GM08714 (cell line): ENCODE measurements around the gene RD3L.
"Not testable (repeated sequence)": the region's sequence is repeated elsewhere in the genome, so short reads cannot be mapped to it uniquely, and the experiment has no call there.

Experiments used
- H3K4me3 ChIP-seq: fragments of 200-500 bp; sonication (Bioruptor generic); 2 replicates; pipeline ENCODE4 v1.5.1; 2014; ENCODE audit warnings: mild to moderate bottlenecking, low read length, inconsistent platforms
- ZNF274 ChIP-seq: IDR thresholded peaks from 2 replicates; pipeline ENCODE4 v1.6.1; 2012; ENCODE audit warnings: mild to moderate bottlenecking, low read depth, low read length

The RD3L gene

GRCh38 chr14:103941973-103942736 lies at the start of gene RD3L:
RD3L (minus strand) TSS chr14:103942529; CDS start chr14:103941695, 834 bp downstream.
- no peak for TF ChIP-seq ZNF274
- no peak within 1 kb of the TSS for H3K4me3 ChIP-seq

DNA sequence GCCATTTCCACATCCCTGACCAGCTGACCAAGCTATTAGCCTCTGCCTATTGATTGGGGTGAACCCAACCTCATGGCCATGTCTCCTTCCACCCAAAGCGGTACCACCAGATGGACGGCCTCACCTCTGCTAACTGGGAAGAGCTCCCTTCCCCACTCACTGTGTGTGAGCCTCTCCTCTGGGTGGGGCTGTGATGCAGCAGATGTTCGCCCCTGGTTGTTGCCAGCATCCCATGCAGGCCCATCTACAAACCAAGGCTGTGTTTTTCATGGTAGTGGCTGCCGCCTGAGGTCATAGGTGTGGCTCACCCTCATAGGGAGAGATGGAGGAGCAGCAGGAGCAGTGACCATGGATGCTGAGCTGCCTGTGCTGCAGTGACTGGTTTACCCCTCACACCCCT lies 47.6 kb upstream of the RD3L start:
- no peak overlapping the region for H3K4me3 ChIP-seq
- TF ChIP-seq ZNF274 = no peak

DNA sequence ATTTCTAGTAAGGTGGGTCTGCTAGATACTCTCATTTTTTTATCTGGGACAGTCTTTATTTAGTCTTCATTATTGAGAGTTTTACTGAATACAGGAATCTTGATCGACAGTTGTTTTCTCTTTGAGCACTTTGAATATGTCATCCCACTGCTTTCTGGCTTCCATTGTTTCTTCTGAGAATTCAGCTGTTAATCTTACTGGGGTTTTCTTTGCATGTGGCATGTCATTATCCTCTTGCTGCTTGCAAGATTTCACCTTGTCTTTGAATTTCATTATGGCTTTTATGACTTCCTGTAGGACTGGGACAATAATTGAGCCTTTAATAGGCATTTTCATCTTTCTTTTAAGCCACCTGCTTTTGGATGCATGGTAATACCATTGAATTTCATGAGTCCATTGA lies 46.7 kb upstream of the RD3L start:
- no peak for TF ChIP-seq ZNF274
- no peak overlapping the region for H3K4me3 ChIP-seq

DNA sequence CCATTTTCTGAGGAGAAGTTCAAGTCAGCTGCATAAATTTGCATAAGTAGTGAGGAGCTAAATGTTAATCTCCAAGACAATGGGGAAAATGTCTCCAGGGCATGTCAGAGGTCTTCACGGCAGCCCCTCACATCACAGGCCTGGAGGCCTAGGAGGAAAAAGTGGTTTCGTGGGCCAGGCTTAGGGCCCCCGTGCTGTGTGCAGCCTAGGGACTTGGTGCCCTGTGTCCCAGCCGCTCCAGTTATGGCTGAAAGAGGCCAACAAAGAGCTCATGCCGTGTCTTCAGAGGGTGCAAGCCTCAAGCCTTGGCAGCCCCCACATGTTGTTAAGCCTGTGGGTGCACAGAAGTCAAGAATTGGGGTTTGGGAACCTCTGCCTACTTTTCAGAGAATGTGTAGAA lies 41.9 kb upstream of the RD3L start:
- no peak overlapping the region for H3K4me3 ChIP-seq
- no peak for TF ChIP-seq ZNF274

DNA sequence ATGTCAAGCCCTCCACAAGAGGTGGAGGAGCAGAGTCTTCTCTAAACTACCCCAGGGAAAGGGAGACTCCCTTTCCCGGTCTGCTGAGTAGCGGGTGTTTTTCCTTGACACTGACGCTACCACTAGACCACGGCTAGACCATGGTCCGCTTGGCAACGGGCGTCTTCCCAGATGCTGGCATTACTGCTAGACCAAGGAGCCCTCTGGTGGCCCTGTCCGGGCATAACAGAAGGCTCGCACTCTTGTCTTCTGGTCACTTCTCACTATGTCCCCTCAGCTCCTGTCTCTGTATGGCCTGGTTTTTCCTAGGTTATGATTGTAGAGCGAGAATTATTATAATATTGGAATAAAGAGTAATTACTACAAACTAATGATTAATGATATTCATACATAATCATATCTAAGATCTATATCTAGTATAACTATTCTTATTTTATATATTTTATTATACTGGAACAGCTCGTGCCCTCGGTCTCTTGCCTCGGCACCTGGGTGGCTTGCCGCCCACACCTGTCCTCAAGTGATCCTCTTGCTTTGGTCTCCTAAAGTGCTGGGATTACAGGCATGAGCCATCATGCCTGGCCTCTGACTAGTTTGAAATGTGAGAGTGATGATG lies 38.4 kb upstream of the RD3L start:
- not testable (repeated sequence) for H3K4me3 ChIP-seq

DNA sequence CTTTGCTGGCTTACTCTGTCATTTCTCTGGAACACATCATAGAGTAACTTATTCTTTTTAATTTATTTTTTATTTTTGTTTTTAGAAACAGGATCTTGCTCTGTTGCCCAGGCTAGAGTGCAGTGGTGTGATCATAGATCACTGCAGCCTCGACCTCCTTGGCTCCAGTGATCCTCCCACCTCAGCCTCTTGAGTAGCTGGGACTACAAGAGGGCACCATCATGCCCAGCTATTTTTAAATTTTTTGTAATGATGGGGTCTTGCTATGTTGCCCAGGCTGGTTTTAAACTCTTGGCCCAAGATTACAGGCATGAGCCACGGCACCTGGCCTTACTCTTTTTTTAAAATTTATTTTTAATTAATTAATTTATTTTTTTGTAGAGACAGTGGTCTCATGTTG lies 32.2 kb upstream of the RD3L start:
- no peak overlapping the region for H3K4me3 ChIP-seq
- TF ChIP-seq ZNF274 = no peak

DNA sequence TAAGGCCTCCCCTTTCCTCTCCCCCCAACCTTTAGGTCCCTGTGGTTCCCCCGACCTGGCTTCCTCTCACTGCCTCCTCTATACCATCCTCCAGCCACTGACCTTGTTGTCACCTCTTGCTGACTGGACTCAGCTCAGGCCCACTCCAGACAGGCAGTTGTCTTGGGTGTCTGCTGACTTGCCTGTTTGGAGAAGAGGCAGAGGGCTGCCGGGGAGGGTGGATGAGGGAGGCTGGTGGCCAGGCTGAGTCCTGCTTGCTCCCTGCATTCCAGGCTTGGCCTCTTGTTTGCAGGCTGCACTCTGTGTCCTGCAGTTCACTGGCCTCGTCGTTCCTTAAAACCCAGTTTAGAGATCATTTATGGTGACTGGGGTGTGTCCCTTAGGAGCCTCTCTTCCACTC lies 31.0 kb upstream of the RD3L start:
- TF ChIP-seq ZNF274 = no peak
- no peak overlapping the region for H3K4me3 ChIP-seq

DNA sequence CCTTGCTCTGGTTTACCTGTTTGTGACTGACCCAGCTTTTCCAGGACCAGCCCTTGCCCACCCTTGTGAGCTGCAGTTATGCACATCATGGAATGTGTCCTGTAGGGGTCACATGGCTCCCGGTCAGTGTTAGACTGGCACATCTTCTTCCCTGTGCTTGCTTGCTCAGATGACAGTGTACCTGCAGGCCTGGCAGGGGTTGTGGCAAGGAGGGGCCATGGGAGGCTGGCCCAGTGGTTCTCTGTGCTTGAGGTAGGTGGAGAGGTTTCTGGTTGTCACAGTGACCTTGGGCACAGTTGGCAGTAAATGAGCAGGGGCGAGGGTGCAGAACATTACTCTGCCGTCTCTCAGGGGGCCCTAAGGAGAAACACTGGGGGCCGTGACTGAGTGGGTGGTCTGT lies 27.6 kb upstream of the RD3L start:
- H3K4me3 ChIP-seq = no peak overlapping the region
- no peak for TF ChIP-seq ZNF274

DNA sequence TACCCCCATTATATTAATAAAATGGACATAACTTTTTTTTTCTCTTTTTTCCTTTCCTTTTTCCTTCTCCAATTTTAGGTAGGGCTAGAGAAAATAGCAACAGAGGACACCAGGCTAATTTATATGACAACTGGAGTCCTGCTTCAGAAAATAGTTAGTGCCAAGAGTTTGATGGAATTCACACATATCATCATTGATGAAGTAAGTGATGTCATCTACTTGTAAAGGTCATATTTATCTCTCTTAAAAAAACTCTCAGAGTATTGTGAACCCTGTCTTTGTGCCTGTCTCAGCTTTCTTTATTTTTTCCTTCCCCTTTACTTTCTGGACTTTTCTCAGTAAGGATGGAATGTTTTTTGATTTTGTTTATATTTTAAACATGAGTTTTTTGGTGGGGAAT lies 24.3 kb upstream of the RD3L start:
- TF ChIP-seq ZNF274 = no peak
- H3K4me3 ChIP-seq = no peak overlapping the region

GRCh38 chr14:103961928-103962578 lies 19.7 kb upstream of the RD3L start:
- H3K4me3 ChIP-seq = no peak overlapping the region
- no peak for TF ChIP-seq ZNF274

DNA sequence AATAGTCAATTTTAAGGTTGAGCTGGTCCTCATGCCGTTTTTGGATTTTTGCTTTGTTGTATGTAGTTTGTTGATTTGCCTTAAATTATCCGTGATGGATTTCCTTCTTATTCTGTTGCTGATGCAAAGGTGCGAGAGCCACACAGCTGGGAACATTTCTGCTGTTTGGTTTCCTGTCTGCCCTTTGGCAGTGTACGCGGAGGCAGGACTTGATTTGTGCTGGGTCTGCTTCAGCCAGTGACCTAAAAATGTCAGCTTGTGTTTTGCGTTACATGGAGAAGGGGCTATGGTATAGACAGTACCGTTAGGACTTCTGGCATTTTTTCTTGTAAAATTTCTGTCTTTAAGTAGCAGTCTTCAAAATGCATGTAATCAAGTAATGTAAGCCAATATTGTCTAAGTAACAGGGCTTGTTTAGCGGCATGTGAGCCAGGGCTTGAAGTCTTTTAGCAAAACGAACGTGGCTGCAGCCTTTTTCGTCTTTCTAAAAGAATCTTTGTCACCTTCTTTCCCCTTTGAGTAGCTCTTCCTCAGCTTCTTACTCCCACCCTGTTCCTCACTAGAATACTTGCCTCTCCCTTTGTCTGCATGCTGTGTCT lies 18.2 kb upstream of the RD3L start:
- H3K4me3 ChIP-seq = no peak overlapping the region
- TF ChIP-seq ZNF274 = no peak

DNA sequence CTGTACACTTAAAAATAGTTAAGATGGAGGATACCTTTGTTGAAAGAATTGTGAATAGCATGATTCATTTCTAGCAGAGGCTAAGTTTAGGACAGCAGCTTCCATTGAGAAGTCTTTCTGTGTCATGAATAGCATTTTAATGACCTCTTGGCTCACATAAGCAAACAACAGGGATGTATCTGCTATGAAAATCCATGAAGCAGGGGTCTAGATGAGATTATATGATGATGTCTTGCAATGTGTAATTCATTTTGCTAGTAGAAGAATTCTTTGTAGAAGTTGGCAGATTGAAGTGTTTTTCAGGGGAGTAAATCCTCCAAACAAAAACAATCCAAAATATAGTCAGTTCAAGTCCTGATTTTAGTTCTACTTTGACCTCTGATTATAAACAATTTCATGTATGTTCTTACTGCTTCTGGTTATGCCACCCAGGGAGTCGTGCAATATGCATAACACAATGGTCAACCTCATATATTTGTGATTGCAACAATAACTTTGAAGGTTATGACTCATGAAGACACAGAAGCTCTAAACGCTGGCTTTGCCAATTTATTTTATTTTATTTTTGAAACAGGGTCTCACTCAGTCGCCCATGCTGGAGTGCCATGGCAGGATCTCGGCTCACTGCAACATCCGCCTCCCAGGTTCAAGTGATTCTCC lies 6.9 kb upstream of the RD3L start:
- no peak for TF ChIP-seq ZNF274
- no peak overlapping the region for H3K4me3 ChIP-seq

GRCh38 chr14:103948442-103948841 lies 6.1 kb upstream of the RD3L start:
- no peak for TF ChIP-seq ZNF274

DNA sequence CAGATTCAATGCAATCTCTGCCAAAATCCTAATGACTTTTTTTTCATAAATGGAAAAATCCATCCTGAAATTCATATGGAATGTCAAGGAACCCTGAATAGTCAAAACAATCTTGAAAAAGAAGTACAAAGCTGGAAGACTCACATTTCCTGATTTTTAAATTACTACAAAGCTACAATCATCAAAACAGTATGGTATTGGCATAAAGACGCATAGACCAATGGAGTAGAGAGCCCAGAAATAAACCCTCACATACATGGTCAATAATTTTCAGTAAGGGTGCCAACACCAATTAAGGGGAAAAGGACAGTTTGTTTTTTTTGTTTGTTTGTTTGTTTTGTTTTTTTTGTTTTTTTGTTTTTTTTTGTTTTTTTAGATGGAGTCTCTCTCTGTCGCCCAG lies 4.6 kb upstream of the RD3L start:
- TF ChIP-seq ZNF274 = no peak
- H3K4me3 ChIP-seq = no peak overlapping the region

More at GRCh38 chr14:103948442-103948841, 6.1 kb upstream of the RD3L start:
- H3K4me3 ChIP-seq = no peak overlapping the region
